Heart left ventricle (tissue), 16 donors: Measurements from ENCODE around the gene KLHL29. TPM values are rescaled to one million over a fixed set of nuclear protein-coding genes. Genes with fewer than 3 reads are reported as not detected.

Source experiments
- ATAC-seq, 4 donors: fragments of 200-7000 bp; cut with Tn5 transposase; one replicate each; pipeline ENCODE4 v1.9.1; 2020 to 2022; ENCODE audit warnings: moderate library complexity in 4 of 4, mild to moderate bottlenecking in 3 of 4, moderate number of reproducible peaks in 1 of 4
- DNase-seq, 5 donors: peaks; one replicate each; pipeline ENCODE4 v3.0.0-alpha.2; 2020
- H3K27ac ChIP-seq, 12 donors: fragments of 200-600 bp; sonication (generic) in 4 of 12; one replicate each; pipeline versions ENCODE4 v1.5.0 to v1.8.0; 2016 to 2022; ENCODE audit warnings: mild to moderate bottlenecking in 2 of 12
- H3K27me3 ChIP-seq, 9 donors: fragments of 200-600 bp; sonication (generic) in 2 of 9; one replicate each; pipeline versions ENCODE4 v1.5.1 to v1.8.0; 2016 to 2022; ENCODE audit warnings: mild to moderate bottlenecking in 3 of 9
- H3K36me3 ChIP-seq, 9 donors: fragments of 200-600 bp; sonication (generic) in 2 of 9; one replicate each; pipeline versions ENCODE4 v1.5.0 to v1.8.0; 2018 to 2022; ENCODE audit warnings: mild to moderate bottlenecking in 2 of 9
- H3K4me1 ChIP-seq, 12 donors: fragments of 200-600 bp; sonication (generic) in 4 of 12; one replicate each; pipeline versions ENCODE4 v1.5.0 to v1.8.0; 2016 to 2022; ENCODE audit warnings: mild to moderate bottlenecking in 3 of 12
- H3K4me3 ChIP-seq, 12 donors: fragments of 200-600 bp; sonication (generic) in 4 of 12; one replicate each; pipeline versions ENCODE4 v1.5.0 to v1.8.0; 2017 to 2022; ENCODE audit warnings: mild to moderate bottlenecking in 9 of 12, moderate library complexity in 4 of 12
- H3K9me3 ChIP-seq, 12 donors: fragments of 200-600 bp; sonication (generic) in 4 of 12; one replicate each; pipeline versions ENCODE4 v1.5.0 to v1.8.0; 2016 to 2022; ENCODE audit warnings: mild to moderate bottlenecking in 1 of 12
- CTCF ChIP-seq, 12 donors: fragments of 200-600 bp; sonication (generic) in 4 of 12; IDR thresholded peaks; one replicate each; pipeline versions ENCODE4 v1.5.0 to v1.8.0; 2018 to 2022; ENCODE audit warnings: antibody characterized with exemption in 12 of 12, mild to moderate bottlenecking in 5 of 12
- POLR2A ChIP-seq, 2 donors: fragments of 450-650 bp; IDR thresholded peaks; one replicate each; pipeline ENCODE4 v1.6.1; 2017; ENCODE audit warnings: antibody characterized with exemption in 2 of 2, mild to moderate bottlenecking in 2 of 2, moderate library complexity in 2 of 2
- WGBS, 4 donors: extraction: QIAGEN DNeasy Blood & Tissue Kit in 2 of 4; methylation state at CpG; one replicate each; pipeline versions ENCODE4 v1.1.5 to v1.1.7; 2013 to 2018; 5-methylcytosine and 5-hydroxymethylcytosine counted together
- intact Hi-C, 10 donors: fragments of 100-400 bp; cut with DNase I; formaldehyde crosslinking; loops; one replicate each; pipeline versions ENCODE4 v1.11.1 to v1.14.2; 2022
- polyA plus RNA-seq, 2 donors: library from polyadenylated mRNA; stranded (reverse); fragments of 200-250 nt; gene quantifications; one replicate each; pipeline ENCODE4 v1.2.3, GENCODE V29; 2013
- total RNA-seq, 9 donors: library from RNA; depleted of rRNA in 2 of 9; stranded (reverse); fragments of >200 nt in 2 of 9; fragmentation: NEBNext Ultra II Directional in 3 of 9; extraction: Animal tissue kit (Norgen Biotek cat#: 25700) in 3 of 9; gene quantifications; one replicate each; pipeline versions ENCODE4 v1.1.0 to v1.2.4, GENCODE V29; 2016 to 2023
- donor health status: ischemic (EF 13 %, LVEDD 7.1; RV severe dilation, severe dysfunction).
- donor health status: healthy with polysubstance abuse.
- donor health status: DM: no; HTN: yes; CAD: no.
- donor health status: DM: no; HTN: no; CAD: no.
- donor health status: ischemic (EF 25% LVEDD 6.9; RV normal size, moderate dysfunction).
- donor health status: ischemic (EF 25% LVEDD 5.7; RV mildly dilated, moderate dysfunction).
- donor health status: healthy.
- donor health status: DM: yes; HTN: yes; CAD: no.
- donor health status: ischemic (EF 35%, LVEDD 5.7; RV mildly dilated, moderate dysfunction).
- donor health status: nonischemic (EF 11% LVEDD 7.7; RV severe dilation, severe dysfunction).
- donor health status: DM: yes; HTN: yes; CAD: no.
- donor health status: PGD.
- donor health status: ischemic (EF 29% LVEDD 5.4; RV normal size, mild dysfunction).
- donor health status: nonischemic (EF 23%, LVEDD 6.1; RV moderate dilation, normal function).

KLHL29 gene
- total and polyA plus RNA-seq, 11 donors = 0.74 to 2.7 (median 1.1) TPM

GRCh38 chr2:23497063-23497462 is 112.1 kb downstream of the KLHL29 start:
- Histone ChIP-seq H3K4me3 (no peak overlapping the region), H3K9me3 (no peaks in the 10 kb centered on the region), H3K27me3 (peaks cover 0 to 9% (median 0%) of the 10 kb centered on the region in 9 donors), H3K27ac (no peak overlapping the region), H3K4me1 (peaks cover 0 to 61% (median 8%) of the 10 kb centered on the region in 12 donors), H3K36me3 (no peaks in the 10 kb centered on the region)
- TF ChIP-seq CTCF (IDR thresholded peaks at IDR 0.05) = no peak
- no peak for TF ChIP-seq POLR2A (IDR thresholded peaks at IDR 0.05)
- ATAC-seq (no peak), DNase-seq (no peak)
- WGBS, 4 donors = 60 to 78% (median 68%) methylated on average over 7 of the region's 7 CpGs
- intact Hi-C loops = no loop called here

GRCh38 chr2:23497536-23497935 is 112.6 kb downstream of the KLHL29 start:
- peaks cover 0 to 8% (median 0%) of the 10 kb centered on the region in 9 donors for H3K27me3 ChIP-seq
- TF ChIP-seq POLR2A (IDR thresholded peaks at IDR 0.05) (no peak), CTCF (IDR thresholded peaks at IDR 0.05) (no peak)
- intact Hi-C loops = no loop called here
- 67 to 81% (median 74%) methylated on average over 6 of the region's 6 CpGs for WGBS, 4 donors
- H3K4me1 ChIP-seq = peaks cover 0 to 65% (median 10%) of the 10 kb centered on the region in 12 donors
- no peak overlapping the region for H3K4me3 ChIP-seq
- H3K9me3 ChIP-seq = no peaks in the 10 kb centered on the region
- no peaks in the 10 kb centered on the region for H3K36me3 ChIP-seq
- ATAC-seq (no peak), DNase-seq (no peak)
- peak overlapping the region in 1 of 12 donors; percentile 34 for H3K27ac ChIP-seq

GRCh38 chr2:23498943-23499342 is 114.0 kb downstream of the KLHL29 start:
- TF ChIP-seq CTCF (IDR thresholded peaks at IDR 0.05) = no peak
- TF ChIP-seq POLR2A (IDR thresholded peaks at IDR 0.05) = no peak
- WGBS, 4 donors = 69 to 87% (median 73%) methylated on average over 7 of the region's 7 CpGs
- H3K9me3 ChIP-seq = no peaks in the 10 kb centered on the region
- H3K27me3 ChIP-seq = peaks cover 0 to 8% (median 0%) of the 10 kb centered on the region in 9 donors
- ATAC-seq (peak in 3 of 4 donors; percentile 36 to 55 (median 38)), DNase-seq (no peak)
- no peaks in the 10 kb centered on the region for H3K36me3 ChIP-seq
- no peak overlapping the region for H3K4me3 ChIP-seq
- peaks cover 0 to 75% (median 11%) of the 10 kb centered on the region in 12 donors for H3K4me1 ChIP-seq
- H3K27ac ChIP-seq = peak overlapping the region in 7 of 12 donors; percentile 27 to 61 (median 45)
- intact Hi-C loops = no loop called here

GRCh38 chr2:23499439-23499838 is 114.5 kb downstream of the KLHL29 start:
- peaks cover 0 to 77% (median 12%) of the 10 kb centered on the region in 12 donors for H3K4me1 ChIP-seq
- intact Hi-C loops = no loop called here
- H3K4me3 ChIP-seq = no peak overlapping the region
- no peak for DNase-seq
- WGBS, 4 donors = 76 to 88% (median 87%) methylated on average over 8 of the region's 8 CpGs
- TF ChIP-seq POLR2A (IDR thresholded peaks at IDR 0.05) (no peak), CTCF (IDR thresholded peaks at IDR 0.05) (no peak)
- no peaks in the 10 kb centered on the region for H3K9me3 ChIP-seq
- H3K36me3 ChIP-seq = no peaks in the 10 kb centered on the region
- H3K27me3 ChIP-seq = peaks cover 0 to 4% (median 0%) of the 10 kb centered on the region in 9 donors
- peak in 3 of 4 donors; percentile 13 to 58 (median 43) for ATAC-seq
- peak overlapping the region in 7 of 12 donors; percentile 27 to 61 (median 45) for H3K27ac ChIP-seq
